HG02884 (cell line): Measurements from ENCODE around the gene RHOA.
A peak's percentile ranks its signal among the peaks of the same experiment; 100 is the strongest.
"Not testable (repeated sequence)": the region's sequence is repeated elsewhere in the genome, so short reads cannot be mapped to it uniquely, and the experiment has no call there.

Source experiments
- ATAC-seq: cut with Tn5 transposase; IDR thresholded peaks from one replicate; pipeline ENCODE4 v1.9.1; 2021; ENCODE audit warnings: mild to moderate bottlenecking, moderate library complexity; ENCODE audit not compliant: unreplicated experiment

Gene RHOA

GRCh38 chr3:49371946-49372345 is 39.8 kb downstream of the RHOA start:
- no peak for ATAC-seq

GRCh38 chr3:49370585-49371290 is 41.0 kb downstream of the RHOA start:
- no peak for ATAC-seq

GRCh38 chr3:49362561-49362960 is 49.2 kb downstream of the RHOA start:
- ATAC-seq: no peak

GRCh38 chr3:49359623-49360022 is 52.2 kb downstream of the RHOA start:
- ATAC-seq: no peak

GRCh38 chr3:49358884-49359225 is 52.9 kb downstream of the RHOA start:
- ATAC-seq: no peak

GRCh38 chr3:49358217-49358883 is 53.4 kb downstream of the RHOA start, which contains the start of gene GPX1:
Gene GPX1 (minus strand): TSS chr3:49358353. CDS start chr3:49358278, 75 bp downstream.
- ATAC-seq: peak; percentile 69

- peak; percentile 33 for ATAC-seq
Observed at GRCh38 chr3:49357443-49358216, 54.1 kb downstream of the RHOA start.

GRCh38 chr3:49357095-49357442 is 54.7 kb downstream of the RHOA start:
- not testable (repeated sequence) for ATAC-seq

GRCh38 chr3:49352890-49353421 is 58.8 kb downstream of the RHOA start:
- no peak for ATAC-seq

GRCh38 chr3:49352281-49352680 is 59.5 kb downstream of the RHOA start:
- no peak for ATAC-seq

GRCh38 chr3:49351521-49352011 is 60.2 kb downstream of the RHOA start:
- no peak for ATAC-seq

- ATAC-seq: no peak
Observed at GRCh38 chr3:49349348-49350114, 62.2 kb downstream of the RHOA start.

GRCh38 chr3:49348361-49348760 is 63.4 kb downstream of the RHOA start:
- not testable (repeated sequence) for ATAC-seq

GRCh38 chr3:49346797-49347251 is 65.0 kb downstream of the RHOA start:
- no peak for ATAC-seq

- no peak for ATAC-seq
Observed at GRCh38 chr3:49343163-49343562, 68.6 kb downstream of the RHOA start.

GRCh38 chr3:49341996-49342395 is 69.8 kb downstream of the RHOA start:
- no peak for ATAC-seq

- ATAC-seq: peak; percentile 79
Observed at GRCh38 chr3:49339941-49340800, 71.6 kb downstream of the RHOA start, which contains the start of gene USP4. Gene USP4 (minus strand): TSS chr3:49340053. CDS start chr3:49340024, 29 bp downstream.

GRCh38 chr3:49339581-49339940 is 72.2 kb downstream of the RHOA start:
- ATAC-seq: peak; percentile 3

GRCh38 chr3:49333916-49334633 is 77.7 kb downstream of the RHOA start:
- no peak for ATAC-seq
